HL-60 (cell line): ENCODE data around the gene ATP11A.

ENCODE experiments used
- DNase-seq, 2 experiments: peaks; one replicate each; pipeline ENCODE4 v3.0.0-alpha.2; 2010 to 2020; ENCODE audit warnings: low read depth in 1 of 2, low spot score in 1 of 2
- H3K27ac ChIP-seq: fragments of 250-450 bp; sonication (Bioruptor Pico); replicated peaks from 2 replicates; pipeline ENCODE4 v1.5.1; 2020; ENCODE audit warnings: mild to moderate bottlenecking, moderate library complexity
- H3K27me3 ChIP-seq: fragments of 250-450 bp; sonication (Bioruptor Pico); 2 replicates; pipeline ENCODE4 v1.5.1; 2021; ENCODE audit warnings: mild to moderate bottlenecking, moderate library complexity; ENCODE audit not compliant: insufficient read depth, poor library complexity, severe bottlenecking
- H3K4me3 ChIP-seq: replicated peaks from 2 replicates; pipeline ENCODE4 v1.5.1; 2011; ENCODE audit warnings: mild to moderate bottlenecking, control low read depth, low read length; ENCODE audit not compliant: insufficient read depth
- CTCF ChIP-seq: IDR thresholded peaks from one replicate; pipeline ENCODE4 v1.5.1; 2011; ENCODE audit warnings: low read length, control low read depth, inconsistent platforms; ENCODE audit not compliant: insufficient read depth
- GABPA ChIP-seq: IDR thresholded peaks from 2 replicates; pipeline ENCODE4 v1.6.1; 2012; ENCODE audit warnings: low read depth
- POLR2AphosphoS5 ChIP-seq: IDR thresholded peaks from 2 replicates; pipeline ENCODE4 v1.6.1; 2012; ENCODE audit warnings: low read depth
- REST ChIP-seq: IDR thresholded peaks from 2 replicates; pipeline ENCODE4 v1.6.1; 2012; ENCODE audit warnings: low read depth; ENCODE audit not compliant: insufficient replicate concordance
- SPI1 ChIP-seq: IDR thresholded peaks from 2 replicates; pipeline ENCODE4 v1.6.1; 2012; ENCODE audit warnings: low read depth, mild to moderate bottlenecking, borderline replicate concordance

Gene ATP11A

GRCh38 chr13:112773601-112774447 lies 84.0 kb downstream of the ATP11A start:
- no peak overlapping the region for H3K4me3 ChIP-seq
- no peak for DNase-seq
- H3K27me3 ChIP-seq, result no peaks in the 10 kb centered on the region
- TF ChIP-seq REST, result no peak
- TF ChIP-seq CTCF, result no peak
- no peak for TF ChIP-seq GABPA
- TF ChIP-seq SPI1, result no peak
- no peak for TF ChIP-seq POLR2AphosphoS5
- H3K27ac ChIP-seq, result no peak overlapping the region

GRCh38 chr13:112774448-112774792 lies 84.6 kb downstream of the ATP11A start:
- Histone ChIP-seq H3K27me3 (no peaks in the 10 kb centered on the region), H3K27ac (no peak overlapping the region), H3K4me3 (no peak overlapping the region)
- TF ChIP-seq POLR2AphosphoS5 (no peak), GABPA (no peak), CTCF (no peak), SPI1 (no peak), REST (no peak)
- DNase-seq, result no peak

GRCh38 chr13:112774829-112775565 lies 85.2 kb downstream of the ATP11A start:
- Histone ChIP-seq H3K4me3 (no peak overlapping the region), H3K27ac (no peak overlapping the region), H3K27me3 (no peaks in the 10 kb centered on the region)
- DNase-seq, result no peak
- no peak for TF ChIP-seq POLR2AphosphoS5
- no peak for TF ChIP-seq SPI1
- TF ChIP-seq CTCF, result no peak
- TF ChIP-seq GABPA, result no peak
- no peak for TF ChIP-seq REST
